GM12891 (cell line): ENCODE results near the gene SMIM24.
"Not testable (repeated sequence)": the region's sequence is repeated elsewhere in the genome, so short reads cannot be mapped to it uniquely, and the experiment has no call there.

Experiments used
- DNase-seq: peaks from one replicate; pipeline ENCODE4 v3.0.0; 2011; ENCODE audit warnings: low spot score; ENCODE audit not compliant: insufficient read length
- FAIRE-seq: peaks from 2 replicates; lab custom pipeline; 2011; peaks lifted over from hg19 to GRCh38; lab: Jason Lieb, UNC
- PAX5 ChIP-seq: IDR thresholded peaks from 2 replicates; pipeline ENCODE4 v1.6.1; 2011; ENCODE audit warnings: low read length, moderate library complexity, mild to moderate bottlenecking; ENCODE audit not compliant: insufficient read depth, severe bottlenecking
- POLR2A ChIP-seq: IDR thresholded peaks from 2 replicates; pipeline ENCODE4 v1.6.1; 2011; ENCODE audit warnings: low read depth, low read length, control low read depth
- POLR2AphosphoS5 ChIP-seq: IDR thresholded peaks from 2 replicates; pipeline ENCODE4 v1.6.1; 2011; ENCODE audit warnings: low read depth, low read length, control low read depth
- POU2F2 ChIP-seq: IDR thresholded peaks from 2 replicates; pipeline ENCODE4 v1.6.1; 2011; ENCODE audit warnings: low read depth, mild to moderate bottlenecking, control low read depth, low read length, moderate library complexity
- SPI1 ChIP-seq: IDR thresholded peaks from 2 replicates; pipeline ENCODE4 v1.6.1; 2011; ENCODE audit warnings: low read depth, low read length, control low read depth
- TAF1 ChIP-seq: IDR thresholded peaks from 2 replicates; pipeline ENCODE4 v1.6.1; 2011; ENCODE audit warnings: low read depth, low read length, control low read depth

The SMIM24 gene

GRCh38 chr19:3448616-3449334 lies 31.6 kb downstream of the SMIM24 start:
- TF ChIP-seq PAX5 (no peak), TAF1 (no peak), POLR2AphosphoS5 (no peak), SPI1 (no peak), POU2F2 (no peak), POLR2A (no peak)
- DNase-seq = no peak
- FAIRE-seq = no peak

GRCh38 chr19:3446657-3447056 lies 33.7 kb downstream of the SMIM24 start:
- FAIRE-seq, DNase-seq: not testable (repeated sequence)

GRCh38 chr19:3444695-3445234 lies 35.6 kb downstream of the SMIM24 start:
- no peak for TF ChIP-seq POLR2AphosphoS5
- no peak for TF ChIP-seq PAX5
- no peak for TF ChIP-seq POLR2A
- TF ChIP-seq SPI1 = no peak
- TF ChIP-seq POU2F2 = no peak
- TF ChIP-seq TAF1 = no peak
- DNase-seq (no peak), FAIRE-seq (peak; percentile 74)

GRCh38 chr19:3443840-3444694 lies 36.3 kb downstream of the SMIM24 start:
- no peak for FAIRE-seq
- TF ChIP-seq SPI1 (no peak), POLR2AphosphoS5 (no peak), POU2F2 (no peak), PAX5 (no peak), POLR2A (no peak), TAF1 (no peak)
- no peak for DNase-seq

GRCh38 chr19:3442487-3443071 lies 37.7 kb downstream of the SMIM24 start:
- DNase-seq (no peak), FAIRE-seq (no peak)
- TF ChIP-seq POLR2A = no peak
- no peak for TF ChIP-seq PAX5
- TF ChIP-seq TAF1 = no peak
- no peak for TF ChIP-seq POLR2AphosphoS5
- TF ChIP-seq SPI1 = no peak
- TF ChIP-seq POU2F2 = no peak

GRCh38 chr19:3441986-3442329 lies 38.4 kb downstream of the SMIM24 start:
- DNase-seq (no peak), FAIRE-seq (no peak)
- TF ChIP-seq TAF1 = no peak
- no peak for TF ChIP-seq POU2F2
- no peak for TF ChIP-seq SPI1
- TF ChIP-seq POLR2A = no peak
- TF ChIP-seq PAX5 = no peak
- no peak for TF ChIP-seq POLR2AphosphoS5

GRCh38 chr19:3441089-3441985 lies 39.0 kb downstream of the SMIM24 start:
- no peak for TF ChIP-seq POU2F2
- TF ChIP-seq SPI1 = no peak
- TF ChIP-seq PAX5 = no peak
- TF ChIP-seq POLR2AphosphoS5 = no peak
- no peak for TF ChIP-seq POLR2A
- TF ChIP-seq TAF1 = no peak
- FAIRE-seq (no peak), DNase-seq (no peak)

GRCh38 chr19:3440082-3440481 lies 40.2 kb downstream of the SMIM24 start:
- FAIRE-seq = peak; percentile 81

More at GRCh38 chr19:3440082-3440481, 40.2 kb downstream of the SMIM24 start:
- DNase-seq = peak; percentile 73
- no peak for TF ChIP-seq SPI1
- TF ChIP-seq PAX5 = no peak
- TF ChIP-seq TAF1 = no peak
